Breast epithelium (tissue), 4 donors: ENCODE data around the gene JADE2. TPM values are rescaled to one million over a fixed set of nuclear protein-coding genes. Genes with fewer than 3 reads are reported as not detected.
A peak's percentile ranks its signal among the peaks of the same experiment; 100 is the strongest.

Source experiments
- DNase-seq, 2 donors: peaks; one replicate each; pipeline ENCODE4 v3.0.0-alpha.2; 2019; ENCODE audit warnings: low spot score in 2 of 2
- H3K27ac ChIP-seq, 2 donors: fragments of 200-600 bp; sonication (generic) in 1 of 2; one replicate each; pipeline ENCODE4 v1.5.1; 2016 to 2019; ENCODE audit warnings: mild to moderate bottlenecking in 1 of 2
- H3K27me3 ChIP-seq, 2 donors: fragments of 200-600 bp; sonication (generic) in 1 of 2; one replicate each; pipeline versions ENCODE4 v1.5.1 to v1.6.0; 2017 to 2019; ENCODE audit warnings: control low read depth in 1 of 2, mild to moderate bottlenecking in 1 of 2
- H3K36me3 ChIP-seq: fragments of 200-600 bp; one replicate; pipeline ENCODE4 v1.5.1; 2019
- H3K4me1 ChIP-seq, 2 donors: fragments of 200-600 bp; sonication (generic); one replicate each; pipeline ENCODE4 v1.5.1; 2016 to 2019; ENCODE audit warnings: control low read depth in 1 of 2
- H3K4me3 ChIP-seq, 3 donors: fragments of 200-600 bp; sonication (generic); 1 replicate in 2 of 3; 2 replicates in 1 of 3; pipeline ENCODE4 v1.5.1; 2016 to 2019; ENCODE audit warnings: mild to moderate bottlenecking in 3 of 3, moderate library complexity in 2 of 3
- H3K9me3 ChIP-seq, 2 donors: fragments of 200-600 bp; sonication (generic) in 1 of 2; one replicate each; pipeline ENCODE4 v1.5.1; 2016 to 2019; ENCODE audit warnings: control low read depth in 1 of 2
- POLR2A ChIP-seq: fragments of 450-650 bp; IDR thresholded peaks from one replicate; pipeline ENCODE4 v1.6.1; 2016; ENCODE audit warnings: antibody characterized with exemption, mild to moderate bottlenecking, moderate library complexity
- POLR2AphosphoS5 ChIP-seq, 3 donors: sonication (generic); formaldehyde crosslinking; IDR thresholded peaks; one replicate each; pipeline ENCODE4 v1.6.1; 2017; ENCODE audit warnings: antibody characterized with exemption in 3 of 3
- intact Hi-C: fragments of 100-400 bp; cut with DNase I; formaldehyde crosslinking; loops from one replicate; pipeline ENCODE4 v1.15.1; 2023; ENCODE audit warnings: low total_unique reads
- total RNA-seq, 3 donors: library from RNA; depleted of rRNA; stranded (reverse); fragments of >200 nt; gene quantifications; one replicate each; pipeline ENCODE4 v1.1.0, GENCODE V29; 2016
- TF ChIP-seq, protein P1 (sequence below), 3 donors: fragments of 450-650 bp; IDR thresholded peaks; one replicate each; pipeline ENCODE4 v1.5.1; 2016 to 2017; ENCODE audit warnings: antibody characterized with exemption in 3 of 3, mild to moderate bottlenecking in 3 of 3, moderate library complexity in 3 of 3

The JADE2 gene
- total RNA-seq, 3 donors from 2014 or later, result 39.0 to 66.0 (median 61.4) TPM

- intact Hi-C loops, result no loop called here
- Histone ChIP-seq H3K9me3 (no peaks in the 10 kb centered on the region), H3K27me3 (no peaks in the 10 kb centered on the region), H3K27ac (peak overlapping the region; percentile 74 to 92), H3K4me3 (no peak overlapping the region), H3K4me1 (no peaks in the 10 kb centered on the region), H3K36me3 (no peaks in the 10 kb centered on the region)
- DNase-seq, result no peak
- TF ChIP-seq, protein P1, sequence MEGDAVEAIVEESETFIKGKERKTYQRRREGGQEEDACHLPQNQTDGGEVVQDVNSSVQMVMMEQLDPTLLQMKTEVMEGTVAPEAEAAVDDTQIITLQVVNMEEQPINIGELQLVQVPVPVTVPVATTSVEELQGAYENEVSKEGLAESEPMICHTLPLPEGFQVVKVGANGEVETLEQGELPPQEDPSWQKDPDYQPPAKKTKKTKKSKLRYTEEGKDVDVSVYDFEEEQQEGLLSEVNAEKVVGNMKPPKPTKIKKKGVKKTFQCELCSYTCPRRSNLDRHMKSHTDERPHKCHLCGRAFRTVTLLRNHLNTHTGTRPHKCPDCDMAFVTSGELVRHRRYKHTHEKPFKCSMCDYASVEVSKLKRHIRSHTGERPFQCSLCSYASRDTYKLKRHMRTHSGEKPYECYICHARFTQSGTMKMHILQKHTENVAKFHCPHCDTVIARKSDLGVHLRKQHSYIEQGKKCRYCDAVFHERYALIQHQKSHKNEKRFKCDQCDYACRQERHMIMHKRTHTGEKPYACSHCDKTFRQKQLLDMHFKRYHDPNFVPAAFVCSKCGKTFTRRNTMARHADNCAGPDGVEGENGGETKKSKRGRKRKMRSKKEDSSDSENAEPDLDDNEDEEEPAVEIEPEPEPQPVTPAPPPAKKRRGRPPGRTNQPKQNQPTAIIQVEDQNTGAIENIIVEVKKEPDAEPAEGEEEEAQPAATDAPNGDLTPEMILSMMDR (IDR thresholded peaks at IDR 0.05), result no peak
- TF ChIP-seq POLR2AphosphoS5 (IDR thresholded peaks at IDR 0.05), result no peak
- TF ChIP-seq POLR2A, result no peak
Measured at GRCh38 chr5:134503937-134504437, 21.5 kb upstream of the JADE2 start.

DNA sequence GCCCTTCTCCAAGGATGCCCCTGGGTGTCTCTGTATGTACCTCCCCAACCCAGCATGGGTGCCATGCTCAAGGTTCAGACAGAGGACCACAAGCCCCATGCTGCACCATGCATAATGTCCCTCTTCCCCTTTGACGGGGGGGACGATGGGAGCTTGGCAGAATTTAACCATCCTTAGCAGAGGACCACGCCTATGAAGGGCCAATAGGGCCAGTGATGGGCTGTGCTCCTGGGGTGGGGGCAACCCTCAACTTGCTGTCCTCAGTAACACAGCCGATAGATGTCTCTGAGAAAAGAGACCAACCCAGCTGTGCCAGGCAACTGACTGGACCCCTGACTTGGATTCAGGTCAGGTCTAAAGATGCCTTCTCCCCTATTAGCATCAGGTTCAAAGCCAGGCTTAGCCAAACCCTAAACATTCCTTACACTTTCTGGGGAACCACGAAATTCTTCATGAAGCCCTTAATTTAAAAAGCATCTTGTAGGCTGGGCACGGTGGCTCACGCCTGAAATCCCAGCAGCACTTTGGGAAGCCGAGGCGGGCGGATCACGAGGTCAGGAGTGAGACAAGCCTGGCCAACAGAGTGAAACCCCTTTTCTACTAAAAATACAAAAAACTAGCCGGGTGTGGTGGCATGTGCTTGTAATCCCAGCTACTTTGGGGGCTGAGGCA, 20.7 kb upstream of the JADE2 start:
- no peak for DNase-seq
- Histone ChIP-seq H3K27ac (peak overlapping the region in 1 of 2 donors; percentile 92), H3K9me3 (no peaks in the 10 kb centered on the region), H3K27me3 (no peaks in the 10 kb centered on the region), H3K4me3 (no peak overlapping the region), H3K36me3 (no peaks in the 10 kb centered on the region), H3K4me1 (no peaks in the 10 kb centered on the region)
- TF ChIP-seq POLR2A (no peak), POLR2AphosphoS5 (IDR thresholded peaks at IDR 0.05) (no peak)
- TF ChIP-seq, protein P1 (IDR thresholded peaks at IDR 0.05), result no peak
- intact Hi-C loops, result no loop called here

DNA sequence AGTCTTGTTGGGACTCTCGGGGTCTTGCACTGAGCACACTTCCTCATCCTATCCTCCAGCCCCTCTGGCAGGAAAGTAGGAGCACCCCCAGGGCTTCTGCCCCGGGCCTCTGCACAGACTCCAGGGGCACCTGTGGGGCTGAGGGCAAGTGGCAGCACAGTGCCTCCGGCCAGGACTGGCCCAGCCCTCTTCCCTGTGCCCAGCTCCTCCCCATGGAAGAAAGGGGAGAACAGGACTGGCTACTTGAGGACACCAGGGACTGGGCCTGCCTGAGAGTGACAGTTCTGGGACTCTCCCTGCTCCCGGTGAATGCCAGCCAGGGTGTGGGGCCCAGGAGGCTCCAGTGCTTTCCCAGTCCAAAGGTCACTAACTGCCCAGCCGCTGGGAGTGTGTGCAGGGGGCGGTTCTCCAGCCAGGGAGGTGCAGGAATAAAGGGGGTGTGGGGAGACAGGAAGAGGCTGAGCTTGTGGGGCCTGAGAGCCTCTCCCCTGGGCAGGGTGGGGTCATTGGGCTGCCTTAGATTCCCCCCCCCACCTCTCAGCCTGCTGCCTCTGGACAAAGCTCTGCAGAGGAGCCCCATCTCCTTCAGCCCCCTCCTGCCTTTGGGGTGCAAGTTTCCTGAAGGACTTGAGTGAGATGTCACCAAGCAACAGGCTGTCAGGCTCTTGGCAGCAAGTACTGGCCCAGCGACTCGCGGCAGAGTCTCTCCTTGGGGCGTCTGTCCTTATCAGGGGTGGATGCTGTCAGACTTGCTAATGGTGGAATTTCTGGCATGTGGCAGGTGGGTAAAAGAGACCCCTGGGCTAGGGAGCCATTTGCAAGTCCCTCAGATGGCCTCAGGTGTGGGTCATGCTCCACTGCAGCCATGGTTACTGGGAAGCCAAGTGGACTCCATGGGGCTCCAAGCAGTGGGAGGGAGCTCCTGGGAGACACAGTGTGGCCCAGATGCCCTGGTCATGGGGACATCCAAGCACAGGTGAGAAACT, 19.1 kb upstream of the JADE2 start:
- Histone ChIP-seq H3K27ac (peak overlapping the region; percentile 66 to 86), H3K4me1 (peaks cover 0 to 2% of the 10 kb centered on the region in 2 donors), H3K4me3 (peak overlapping the region; percentile 15 to 29 (median 21)), H3K36me3 (no peaks in the 10 kb centered on the region), H3K9me3 (no peaks in the 10 kb centered on the region), H3K27me3 (no peaks in the 10 kb centered on the region)
- TF ChIP-seq POLR2A (no peak), POLR2AphosphoS5 (IDR thresholded peaks at IDR 0.05) (no peak)
- TF ChIP-seq, protein P1 (IDR thresholded peaks at IDR 0.05), result no peak
- peak; percentile 57 to 76 for DNase-seq
- intact Hi-C loops, result no loop called here

DNA sequence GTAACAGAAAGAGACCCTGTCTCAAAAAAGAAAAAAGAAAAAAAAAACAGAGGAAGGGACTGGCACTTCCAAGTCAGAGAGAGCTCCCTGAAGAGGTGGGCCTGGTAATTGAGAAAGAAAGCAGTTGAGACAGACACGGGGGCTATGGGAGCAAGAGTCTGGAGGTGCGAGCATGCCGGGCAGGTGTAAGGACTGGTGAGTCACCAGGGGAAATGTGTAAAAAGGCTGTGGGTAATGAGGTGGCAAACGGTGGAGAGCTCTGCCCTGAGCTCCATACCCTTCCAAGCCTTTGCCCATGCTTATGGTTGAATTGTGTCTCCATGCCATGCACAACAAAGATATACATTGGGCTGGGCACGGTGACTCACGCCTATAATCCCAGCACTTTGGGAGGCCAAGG, 18.0 kb upstream of the JADE2 start:
- no peak overlapping the region for H3K4me3 ChIP-seq
- no peaks in the 10 kb centered on the region for H3K9me3 ChIP-seq
- no peak for DNase-seq
- TF ChIP-seq POLR2AphosphoS5 (IDR thresholded peaks at IDR 0.05) (no peak), POLR2A (no peak)
- TF ChIP-seq, protein P1 (IDR thresholded peaks at IDR 0.05), result no peak
- intact Hi-C loops, result no loop called here
- H3K27ac ChIP-seq, result peak overlapping the region; percentile 10 to 66
- H3K36me3 ChIP-seq, result no peaks in the 10 kb centered on the region
- H3K27me3 ChIP-seq, result no peaks in the 10 kb centered on the region
- peaks cover 0 to 13% of the 10 kb centered on the region in 2 donors for H3K4me1 ChIP-seq
